PC-3 (cell line): ENCODE results near the gene PLA2G4F. TPM values are rescaled to one million over a fixed set of nuclear protein-coding genes. Genes with fewer than 3 reads are reported as not detected.

Experiments used
- ATAC-seq: fragments of 200-7000 bp; cut with Tn5 transposase; 2 replicates; pipeline ENCODE4 v1.9.1; 2020; ENCODE audit warnings: mild to moderate bottlenecking, moderate library complexity
- BruUV-seq: library from RNA; stranded (reverse); fragments of 400-500 nt; replicated peaks from 2 replicates; lab custom pipeline; 2021; lab: Mats Ljungman, UMichigan
- CTCF ChIA-PET: fragments of 300-600 bp; sonication (Branson Sonifier 250); formaldehyde crosslinking; loops from one replicate; lab custom pipeline; 2022; ENCODE audit warnings: antibody characterized with exemption; lab: Charles Lee
- POLR2A ChIA-PET: fragments of 300-600 bp; sonication (Branson Sonifier 250); formaldehyde crosslinking; loops from one replicate; lab custom pipeline; 2022; ENCODE audit warnings: antibody characterized with exemption; ENCODE audit not compliant: unreplicated experiment; lab: Charles Lee
- DNase-seq: peaks from one replicate; pipeline ENCODE4 v3.0.0-alpha.2; 2015
- H2AFZ ChIP-seq: fragments of 300-600 bp; sonication (generic); 2 replicates; pipeline ENCODE4 v1.6.0; 2016; ENCODE audit warnings: antibody characterized with exemption, low read length
- H3F3A ChIP-seq: fragments of 300-600 bp; sonication (generic); one replicate; pipeline ENCODE4 v1.6.0; 2017; ENCODE audit warnings: antibody characterized with exemption, low read length, control low read depth, mild to moderate bottlenecking; ENCODE audit not compliant: unreplicated experiment
- H3K27ac ChIP-seq: fragments of 300-600 bp; sonication (generic); 2 replicates; pipeline ENCODE4 v1.5.1; 2016; ENCODE audit warnings: mild to moderate bottlenecking, low read length
- H3K27me3 ChIP-seq: fragments of 300-600 bp; sonication (generic); 2 replicates; pipeline ENCODE4 v1.6.1; 2016; ENCODE audit warnings: low read length, mixed read lengths
- H3K36me3 ChIP-seq: fragments of 300-600 bp; sonication (generic); 2 replicates; pipeline ENCODE4 v1.6.1; 2016; ENCODE audit warnings: low read depth, mixed run types, low read length, mixed read lengths
- H3K4me1 ChIP-seq: fragments of 300-600 bp; sonication (generic); 2 replicates; pipeline ENCODE4 v1.5.1; 2016; ENCODE audit warnings: low read length; ENCODE audit not compliant: insufficient read depth
- H3K4me2 ChIP-seq: fragments of 300-600 bp; sonication (generic); 2 replicates; pipeline ENCODE4 v1.6.0; 2016; ENCODE audit warnings: low read length
- H3K4me3 ChIP-seq: fragments of 300-600 bp; sonication (generic); 2 replicates; pipeline ENCODE4 v1.5.1; 2016; ENCODE audit warnings: mild to moderate bottlenecking, low read length, mixed read lengths
- H3K79me2 ChIP-seq: fragments of 300-600 bp; sonication (generic); 2 replicates; pipeline ENCODE4 v1.6.1; 2017; ENCODE audit warnings: low read length, mixed read lengths
- H3K9ac ChIP-seq: fragments of 300-600 bp; sonication (generic); 2 replicates; pipeline ENCODE4 v1.6.0; 2016; ENCODE audit warnings: mild to moderate bottlenecking, low read length
- H3K9me2 ChIP-seq: fragments of 300-600 bp; sonication (generic); replicated peaks from 2 replicates; pipeline ENCODE4 v1.6.1; 2016; ENCODE audit warnings: mixed run types, low read length, mixed read lengths
- H3K9me3 ChIP-seq: fragments of 300-600 bp; sonication (generic); 2 replicates; pipeline ENCODE4 v1.6.1; 2016; ENCODE audit warnings: low read length, mixed read lengths
- H4K20me1 ChIP-seq: fragments of 300-600 bp; sonication (generic); 2 replicates; pipeline ENCODE4 v1.6.1; 2016; ENCODE audit warnings: low read length, mixed read lengths
- EZH2 ChIP-seq: fragments of 300-600 bp; sonication (generic); IDR thresholded peaks from one replicate; pipeline ENCODE4 v1.6.1; 2017; ENCODE audit warnings: antibody characterized with exemption, mild to moderate bottlenecking, low read length; ENCODE audit not compliant: unreplicated experiment
- EZH2phosphoT487 ChIP-seq: fragments of 300-600 bp; sonication (generic); IDR thresholded peaks from 2 replicates; pipeline ENCODE4 v1.6.1; 2018; ENCODE audit warnings: mild to moderate bottlenecking, antibody characterized with exemption, low read length, borderline replicate concordance
- intact Hi-C: fragments of 100-400 bp; cut with micrococcal nuclease; formaldehyde crosslinking; loops from 2 replicates; pipeline ENCODE4 v1.9.0; 2023
- total RNA-seq: library from RNA; depleted of rRNA; stranded (reverse); fragments of >200 nt; gene quantifications from 2 replicates; pipeline ENCODE4 v1.2.3, GENCODE V29; 2014
- TF ChIP-seq, protein P1 (sequence below): fragments of 300-600 bp; sonication (generic); conservative IDR thresholded peaks from 2 replicates; pipeline ENCODE4 v1.5.1; 2017; ENCODE audit warnings: antibody characterized with exemption, low read depth, mild to moderate bottlenecking, low read length

PLA2G4F gene
- total RNA-seq, 1 experiment from 2014 or later, result 5.8 TPM

GRCh38 chr15:42171795-42172194 is 15.4 kb upstream of the PLA2G4F start:
- Histone ChIP-seq H3K27me3 (no peaks in the 10 kb centered on the region), H3F3A (no peaks in the 10 kb centered on the region), H2AFZ (no peak overlapping the region), H3K4me3 (no peak overlapping the region), H4K20me1 (no peaks in the 10 kb centered on the region), H3K36me3 (peaks cover 49% of the 10 kb centered on the region), H3K4me1 (no peaks in the 10 kb centered on the region), H3K9me3 (no peaks in the 10 kb centered on the region), H3K4me2 (no peak overlapping the region), H3K9me2 (no peaks in the 10 kb centered on the region), H3K79me2 (no peaks in the 10 kb centered on the region), H3K27ac (no peak overlapping the region), H3K9ac (no peak overlapping the region)
- BruUV-seq, result no TSS peak
- ChIA-PET CTCF (no interaction called here), POLR2A (no interaction called here)
- TF ChIP-seq, protein P1, sequence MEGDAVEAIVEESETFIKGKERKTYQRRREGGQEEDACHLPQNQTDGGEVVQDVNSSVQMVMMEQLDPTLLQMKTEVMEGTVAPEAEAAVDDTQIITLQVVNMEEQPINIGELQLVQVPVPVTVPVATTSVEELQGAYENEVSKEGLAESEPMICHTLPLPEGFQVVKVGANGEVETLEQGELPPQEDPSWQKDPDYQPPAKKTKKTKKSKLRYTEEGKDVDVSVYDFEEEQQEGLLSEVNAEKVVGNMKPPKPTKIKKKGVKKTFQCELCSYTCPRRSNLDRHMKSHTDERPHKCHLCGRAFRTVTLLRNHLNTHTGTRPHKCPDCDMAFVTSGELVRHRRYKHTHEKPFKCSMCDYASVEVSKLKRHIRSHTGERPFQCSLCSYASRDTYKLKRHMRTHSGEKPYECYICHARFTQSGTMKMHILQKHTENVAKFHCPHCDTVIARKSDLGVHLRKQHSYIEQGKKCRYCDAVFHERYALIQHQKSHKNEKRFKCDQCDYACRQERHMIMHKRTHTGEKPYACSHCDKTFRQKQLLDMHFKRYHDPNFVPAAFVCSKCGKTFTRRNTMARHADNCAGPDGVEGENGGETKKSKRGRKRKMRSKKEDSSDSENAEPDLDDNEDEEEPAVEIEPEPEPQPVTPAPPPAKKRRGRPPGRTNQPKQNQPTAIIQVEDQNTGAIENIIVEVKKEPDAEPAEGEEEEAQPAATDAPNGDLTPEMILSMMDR, result no peak
- TF ChIP-seq EZH2phosphoT487 (no peak), EZH2 (no peak)
- intact Hi-C loops, result no loop called here
- DNase-seq (no peak), ATAC-seq (no peak)

GRCh38 chr15:42171122-42171521 is 14.7 kb upstream of the PLA2G4F start:
- Histone ChIP-seq H3F3A (no peaks in the 10 kb centered on the region), H3K27me3 (no peaks in the 10 kb centered on the region), H3K27ac (no peak overlapping the region), H4K20me1 (no peaks in the 10 kb centered on the region), H3K4me2 (no peak overlapping the region), H3K4me3 (no peak overlapping the region), H3K79me2 (no peaks in the 10 kb centered on the region), H3K9ac (no peak overlapping the region), H3K4me1 (no peaks in the 10 kb centered on the region), H3K36me3 (peaks cover 55% of the 10 kb centered on the region), H3K9me2 (no peaks in the 10 kb centered on the region), H3K9me3 (no peaks in the 10 kb centered on the region), H2AFZ (no peak overlapping the region)
- TF ChIP-seq, protein P1, result no peak
- TF ChIP-seq EZH2, result no peak
- TF ChIP-seq EZH2phosphoT487, result no peak
- DNase-seq (no peak), ATAC-seq (no peak)
- BruUV-seq, result no TSS peak
- CTCF ChIA-PET, result no interaction called here
- POLR2A ChIA-PET, result no interaction called here
- intact Hi-C loops, result no loop called here

DNA sequence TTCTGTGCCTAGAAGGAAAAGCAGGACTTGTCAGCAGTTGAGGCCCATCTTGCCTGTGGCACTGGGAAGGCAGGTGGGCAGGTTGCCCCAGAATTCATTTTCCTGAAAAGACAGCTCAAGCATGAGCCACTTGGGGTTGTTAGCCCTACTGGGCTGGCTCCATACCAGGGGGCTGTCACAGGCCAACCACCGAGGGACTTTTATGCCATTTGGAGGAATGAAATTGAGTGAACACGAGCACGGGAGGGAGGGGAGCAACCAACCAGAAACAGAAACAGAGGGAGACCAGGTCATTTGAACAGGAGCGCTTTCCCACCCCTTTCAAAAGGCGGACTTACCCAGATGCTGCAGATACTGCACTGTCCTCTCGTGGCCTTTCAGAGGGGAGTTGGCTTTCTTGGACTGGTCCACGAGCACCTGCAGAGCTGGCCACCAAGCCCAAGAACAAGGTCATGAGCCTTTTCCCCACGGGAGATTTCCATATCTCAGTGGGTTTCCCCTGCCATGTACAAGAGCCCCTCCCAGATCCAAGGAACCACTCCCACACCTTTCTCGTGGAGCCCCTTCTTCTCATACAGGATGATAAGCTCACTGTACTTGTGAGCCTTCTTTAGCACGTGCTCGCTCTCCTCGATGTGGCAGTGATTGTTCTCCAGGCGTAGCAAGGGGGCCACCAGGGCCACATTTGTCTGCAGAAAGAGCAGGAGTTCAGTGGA is 9.9 kb upstream of the PLA2G4F start:
- no TSS peak for BruUV-seq
- ChIA-PET POLR2A (no interaction called here), CTCF (no interaction called here)
- no peaks in the 10 kb centered on the region for H3K27me3 ChIP-seq
- intact Hi-C loops, result no loop called here
- peaks cover 53% of the 10 kb centered on the region for H3K36me3 ChIP-seq
- no peaks in the 10 kb centered on the region for H3F3A ChIP-seq
- no peak overlapping the region for H3K4me3 ChIP-seq
- H4K20me1 ChIP-seq, result no peaks in the 10 kb centered on the region
- H3K27ac ChIP-seq, result no peak overlapping the region
- no peak overlapping the region for H3K4me2 ChIP-seq
- peaks cover 4% of the 10 kb centered on the region; the same call in 1 of the 2 replicates for H3K4me1 ChIP-seq
- no peaks in the 10 kb centered on the region for H3K9me2 ChIP-seq
- H3K9ac ChIP-seq, result no peak overlapping the region
- TF ChIP-seq, protein P1, result no peak
- TF ChIP-seq EZH2, result no peak
- no peak for TF ChIP-seq EZH2phosphoT487
- H3K79me2 ChIP-seq, result no peaks in the 10 kb centered on the region
- ATAC-seq (no peak), DNase-seq (no peak)
- no peaks in the 10 kb centered on the region for H3K9me3 ChIP-seq
- no peak overlapping the region for H2AFZ ChIP-seq
